ENCODE measurements around the gene ZNF385B.

Gene ZNF385B

GRCh38 chr2:179843541-179843940, 17.9 kb downstream of the ZNF385B start:
- TF ChIP-seq CTCF (IDR thresholded peaks at IDR 0.05; ENCODE audit: low read depth, low read length): no peak
- in situ Hi-C loops (cut with HindIII; ENCODE audit: low sequenced_read_pairs): no loop called here
- no peak for DNase-seq (ENCODE audit: low read depth, low spot score)
- no peak overlapping the region for H3K4me3 ChIP-seq (ENCODE audit: low read depth, low read length)

GRCh38 chr2:179842498-179843153, 18.8 kb downstream of the ZNF385B start:
- in situ Hi-C loops (cut with HindIII; ENCODE audit: low sequenced_read_pairs): no loop called here
- peak; percentile 49 for TF ChIP-seq CTCF (IDR thresholded peaks at IDR 0.05; ENCODE audit: low read depth, low read length)
- H3K4me3 ChIP-seq (ENCODE audit: low read depth, low read length): no peak overlapping the region
- peak; percentile 27 for DNase-seq (ENCODE audit: low read depth, low spot score)

GRCh38 chr2:179840840-179841239, 20.6 kb downstream of the ZNF385B start:
- no peak overlapping the region for H3K4me3 ChIP-seq (ENCODE audit: low read depth, low read length)
- in situ Hi-C loops (cut with HindIII; ENCODE audit: low sequenced_read_pairs): no loop called here
- no peak for TF ChIP-seq CTCF (IDR thresholded peaks at IDR 0.05; ENCODE audit: low read depth, low read length)
- no peak for DNase-seq (ENCODE audit: low read depth, low spot score)

GRCh38 chr2:179837408-179837807, 24.0 kb downstream of the ZNF385B start:
- no peak for TF ChIP-seq CTCF (IDR thresholded peaks at IDR 0.05; ENCODE audit: low read depth, low read length)
- in situ Hi-C loops (cut with HindIII; ENCODE audit: low sequenced_read_pairs): no loop called here
- H3K4me3 ChIP-seq (ENCODE audit: low read depth, low read length): no peak overlapping the region
- DNase-seq (ENCODE audit: low read depth, low spot score): peak; percentile 79

GRCh38 chr2:179830043-179830787, 31.2 kb downstream of the ZNF385B start:
- no peak for DNase-seq (ENCODE audit: low read depth, low spot score)
- no peak for TF ChIP-seq CTCF (IDR thresholded peaks at IDR 0.05; ENCODE audit: low read depth, low read length)
- in situ Hi-C loops (cut with HindIII; ENCODE audit: low sequenced_read_pairs): no loop called here
- H3K4me3 ChIP-seq (ENCODE audit: low read depth, low read length): no peak overlapping the region

GRCh38 chr2:179826297-179826696, 35.1 kb downstream of the ZNF385B start:
- in situ Hi-C loops (cut with HindIII; ENCODE audit: low sequenced_read_pairs): no loop called here
- no peak for DNase-seq (ENCODE audit: low read depth, low spot score)
- no peak for TF ChIP-seq CTCF (IDR thresholded peaks at IDR 0.05; ENCODE audit: low read depth, low read length)
- no peak overlapping the region for H3K4me3 ChIP-seq (ENCODE audit: low read depth, low read length)

Measured in astrocyte of the spinal cord (primary cell).